ENCODE data around the gene THTPA. TPM values are rescaled to one million over a fixed set of nuclear protein-coding genes. Genes with fewer than 3 reads are reported as not detected.
"Not testable (repeated sequence)": the region's sequence is repeated elsewhere in the genome, so short reads cannot be mapped to it uniquely, and the experiment has no call there.

THTPA gene
- total RNA-seq, 1 donor from 2014 or later: 9.1 TPM

DNA sequence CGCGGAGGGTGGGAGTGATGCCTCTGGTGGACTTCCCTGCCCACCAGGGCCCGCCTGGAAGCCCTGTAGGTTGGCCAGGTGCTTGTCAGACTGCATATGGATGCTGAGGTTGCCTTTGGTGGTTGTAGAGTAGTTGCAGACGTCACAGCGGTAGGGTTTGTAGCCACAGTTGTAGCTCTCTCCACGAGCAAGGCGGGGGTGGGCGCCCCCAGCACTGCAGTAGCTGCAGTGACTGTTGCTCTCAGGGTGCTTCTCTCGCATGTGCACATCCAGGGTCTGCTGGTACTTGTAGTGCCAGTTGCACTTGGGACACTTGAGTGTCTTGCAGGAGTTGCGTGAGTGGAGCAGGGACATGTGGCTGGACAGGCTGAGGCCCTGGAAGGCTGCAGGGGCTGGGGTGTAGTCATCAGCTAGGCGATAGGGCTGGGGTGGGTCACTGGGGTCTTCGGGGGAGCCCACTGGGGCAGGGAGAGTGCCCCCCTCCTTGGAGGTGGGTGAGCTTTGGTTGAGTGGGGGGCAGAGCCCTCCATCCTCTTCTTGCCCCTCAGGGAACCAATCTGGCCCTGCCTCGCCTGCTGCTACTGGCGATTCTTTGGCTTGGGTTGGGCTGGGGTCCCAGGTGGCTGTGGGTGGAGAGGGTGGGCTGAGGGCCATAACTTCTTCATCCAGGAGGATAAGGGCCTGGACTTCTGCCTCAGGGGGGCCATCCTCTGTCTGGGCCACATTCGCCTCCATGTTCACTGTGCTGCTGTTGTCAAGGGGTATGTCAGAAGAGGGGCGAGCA lies 22.2 kb upstream of the THTPA start:
- DNase-seq (ENCODE audit: low read depth in 2 of 2): no peak

DNA sequence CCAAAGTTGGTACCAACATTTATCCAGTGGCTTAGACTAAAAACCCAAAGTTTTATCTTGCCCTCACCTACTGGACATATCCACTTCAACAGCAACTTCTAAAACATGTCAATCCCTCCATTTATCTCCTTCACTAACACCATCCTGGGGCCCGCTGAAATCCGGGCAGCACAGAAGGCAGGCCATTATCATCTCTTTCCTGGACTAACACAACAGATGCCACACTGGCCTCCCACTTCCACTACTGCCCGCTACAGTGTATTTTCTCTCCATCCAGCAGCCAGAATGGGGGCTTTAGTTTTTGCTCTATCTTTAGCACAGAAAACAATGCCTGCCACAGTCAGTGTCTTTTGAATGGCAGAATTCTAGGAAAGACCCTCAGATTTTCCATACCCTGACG lies 20.1 kb upstream of the THTPA start:
- no peak for DNase-seq (ENCODE audit: low read depth in 2 of 2)

DNA sequence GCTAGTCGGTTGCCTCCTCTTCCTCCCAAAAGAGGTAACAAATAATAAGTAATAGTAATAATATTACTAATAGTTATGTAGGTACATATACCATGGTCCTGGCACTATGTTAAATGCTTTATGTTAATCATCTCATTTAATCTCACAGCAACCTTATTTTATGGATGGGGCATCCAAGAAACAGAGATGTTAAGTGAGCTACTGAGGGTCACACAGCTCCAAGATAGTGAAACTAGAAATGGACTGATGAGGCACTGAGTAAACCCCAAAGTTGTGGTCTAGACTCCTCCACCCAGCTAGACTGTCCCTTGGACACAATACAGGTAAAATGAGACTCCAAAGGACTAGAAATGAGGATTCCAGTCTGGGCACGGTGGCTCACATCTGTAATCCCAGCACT lies 19.6 kb upstream of the THTPA start:
- no peak for DNase-seq (ENCODE audit: low read depth in 2 of 2)

DNA sequence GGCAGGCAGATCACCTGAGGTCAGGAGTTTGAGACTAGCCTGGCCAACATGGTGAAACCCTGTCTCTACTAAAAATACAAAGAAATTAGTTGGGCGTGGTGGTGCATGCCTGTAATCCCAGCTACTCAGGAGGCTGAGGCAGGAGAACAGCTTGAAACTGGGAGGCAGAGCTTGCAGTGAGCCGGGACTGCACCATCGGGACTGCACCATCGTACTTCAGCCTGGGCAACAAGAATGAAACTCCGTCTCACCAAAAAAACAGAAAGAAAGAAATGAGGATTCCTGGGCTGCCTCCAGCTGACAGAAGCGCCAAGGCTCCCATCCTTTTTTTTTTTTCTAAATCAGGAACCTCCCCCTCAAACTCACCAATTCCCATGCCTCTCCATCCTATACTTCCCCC lies 19.2 kb upstream of the THTPA start:
- not testable (repeated sequence) for DNase-seq (ENCODE audit: low read depth in 2 of 2)

DNA sequence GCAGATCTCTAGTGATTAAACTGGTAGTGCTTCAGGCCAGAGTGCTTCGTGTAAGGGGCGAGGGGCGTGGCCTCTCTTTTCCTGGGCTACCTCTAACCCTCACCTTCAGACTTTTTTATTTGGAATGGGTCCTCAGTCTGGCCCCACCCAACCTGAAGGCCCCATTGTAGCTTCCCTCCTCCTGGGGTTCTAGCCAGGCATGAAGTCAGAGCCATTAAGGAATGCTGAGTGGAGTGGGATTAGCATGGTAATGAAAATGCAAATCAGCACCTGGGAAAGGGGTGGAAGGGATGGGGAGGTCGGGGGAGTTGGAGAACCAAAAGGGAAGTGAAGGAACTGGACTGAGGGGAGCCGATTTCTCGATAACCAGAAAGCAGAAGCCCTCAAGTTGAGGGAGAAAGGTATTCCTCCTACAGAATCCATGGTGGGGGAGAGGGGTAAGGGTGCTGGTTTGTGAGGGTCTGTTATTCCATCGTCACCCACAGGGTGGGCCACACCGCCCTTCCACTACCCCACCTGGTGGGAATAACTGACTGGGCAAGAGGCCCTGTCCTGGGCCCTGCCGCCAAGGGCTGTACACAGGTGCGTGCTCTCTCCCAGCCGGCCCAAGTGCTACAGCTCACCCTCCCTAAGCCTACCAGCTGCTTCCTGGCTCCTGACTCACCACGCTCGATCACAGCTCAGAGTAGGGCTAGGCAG lies 18.6 kb upstream of the THTPA start:
- DNase-seq (ENCODE audit: low read depth in 2 of 2): peak in 1 of 2 donors; percentile 41

DNA sequence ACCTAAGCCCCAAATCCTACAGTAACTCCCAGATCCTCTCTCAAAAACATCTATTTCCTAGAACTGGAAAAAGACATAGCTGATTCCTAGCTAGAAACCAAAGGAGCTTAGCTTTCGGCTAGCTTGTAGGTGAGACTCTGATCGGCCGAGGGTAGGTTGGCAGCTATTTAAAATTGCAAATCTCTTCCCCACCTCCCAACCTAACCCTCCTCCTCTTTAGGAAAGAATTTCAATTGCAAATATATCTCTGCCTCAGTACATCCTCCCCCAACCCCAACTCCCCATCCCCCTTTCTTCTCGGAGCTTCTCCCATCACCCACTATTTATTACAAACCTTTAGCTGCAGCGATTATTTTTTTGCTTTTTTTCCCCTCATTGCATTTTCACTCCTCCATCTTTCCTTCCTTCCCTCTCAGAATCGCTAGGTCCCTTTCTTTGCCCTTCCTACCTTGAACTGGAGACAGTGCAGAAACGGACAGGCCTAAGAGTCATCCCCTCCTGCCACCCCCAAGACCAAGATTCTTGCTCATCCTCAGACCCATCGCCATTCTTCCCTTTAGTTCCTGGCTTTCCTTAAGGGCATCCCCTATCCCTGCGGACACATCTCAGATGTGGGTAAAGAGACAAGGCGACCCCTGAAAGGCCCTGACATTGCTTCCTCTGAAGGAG lies 17.9 kb upstream of the THTPA start:
- DNase-seq (ENCODE audit: low read depth in 2 of 2): no peak

DNA sequence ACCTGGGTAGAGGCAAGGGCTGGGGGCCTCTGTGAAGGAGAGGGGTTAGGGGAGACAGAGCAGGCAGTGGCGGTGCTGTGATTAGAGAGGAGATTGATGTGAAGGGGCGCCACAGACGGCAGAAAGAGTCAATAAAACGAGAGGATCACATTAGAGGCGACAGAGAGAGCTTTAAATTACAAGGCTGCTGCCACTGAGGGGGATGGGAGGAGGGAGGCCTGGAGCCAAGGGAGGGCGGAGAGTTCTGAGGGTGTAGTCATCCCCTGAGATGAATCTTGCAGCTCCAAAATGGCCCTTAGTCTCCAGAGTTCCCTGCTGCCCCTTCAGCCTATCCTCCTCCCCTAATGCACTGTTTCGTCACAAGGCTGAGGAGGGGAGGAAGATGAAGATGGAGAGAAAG lies 17.3 kb upstream of the THTPA start:
- DNase-seq (ENCODE audit: low read depth in 2 of 2): no peak

DNA sequence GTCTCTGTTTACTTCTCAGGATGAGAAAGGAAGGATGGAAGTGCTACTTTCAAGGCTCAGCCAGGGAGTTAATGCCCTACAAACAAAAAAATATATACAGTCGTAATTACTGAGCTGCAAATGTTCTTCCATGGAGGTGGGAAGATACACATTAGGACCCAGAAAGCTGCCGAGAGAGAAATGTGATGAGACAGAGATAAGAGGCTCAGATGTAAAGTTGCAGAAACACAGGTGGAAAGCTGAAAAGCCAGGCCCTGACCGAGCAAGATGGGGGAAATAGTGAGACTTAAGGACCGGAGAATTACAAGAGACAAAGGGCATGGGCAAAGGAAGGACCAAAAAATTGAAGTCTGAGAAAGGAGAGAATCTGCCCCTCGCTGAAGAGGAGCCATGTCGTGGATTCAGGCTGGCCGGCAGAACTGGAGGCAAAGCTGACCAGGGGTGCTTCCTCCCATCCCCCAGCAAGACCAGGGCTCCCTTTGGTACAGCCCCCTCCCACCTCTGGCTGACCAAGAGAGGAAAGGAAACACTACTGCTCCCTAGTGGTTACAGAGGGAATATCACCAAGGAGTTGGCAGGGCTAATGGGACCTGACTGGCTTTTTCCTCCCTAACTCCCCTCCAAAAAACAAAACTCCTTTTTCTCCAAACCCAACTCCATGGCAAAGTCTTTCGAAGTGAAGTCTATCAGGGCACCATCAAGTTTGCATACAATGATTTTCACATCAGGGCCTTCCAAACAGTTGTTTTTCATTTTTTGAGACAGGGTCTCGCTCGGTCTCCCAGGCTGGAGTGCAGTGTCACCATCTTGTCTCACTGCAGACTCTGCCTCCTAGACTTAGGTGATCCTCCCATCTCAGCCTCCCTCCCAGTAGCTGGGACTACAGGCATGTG lies 16.6 kb upstream of the THTPA start:
- peak; percentile 41 to 56 for DNase-seq (ENCODE audit: low read depth in 2 of 2)

DNA sequence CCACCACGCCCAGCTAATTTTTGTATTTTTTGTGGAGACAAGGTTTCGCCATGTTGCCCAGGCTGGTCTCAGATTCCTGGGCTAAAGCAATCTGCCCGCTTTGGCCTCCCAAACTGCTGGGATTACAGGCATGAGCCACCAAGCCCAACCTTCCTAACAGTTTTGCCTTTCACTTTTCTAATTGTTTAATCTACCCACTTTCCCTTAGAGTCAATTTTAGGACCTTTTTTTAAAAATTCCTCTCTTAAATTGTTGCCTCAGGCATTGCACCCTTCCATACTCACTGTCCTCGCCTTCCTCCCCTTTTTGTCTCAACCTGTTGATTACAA lies 16.0 kb upstream of the THTPA start:
- DNase-seq (ENCODE audit: low read depth in 2 of 2): no peak

DNA sequence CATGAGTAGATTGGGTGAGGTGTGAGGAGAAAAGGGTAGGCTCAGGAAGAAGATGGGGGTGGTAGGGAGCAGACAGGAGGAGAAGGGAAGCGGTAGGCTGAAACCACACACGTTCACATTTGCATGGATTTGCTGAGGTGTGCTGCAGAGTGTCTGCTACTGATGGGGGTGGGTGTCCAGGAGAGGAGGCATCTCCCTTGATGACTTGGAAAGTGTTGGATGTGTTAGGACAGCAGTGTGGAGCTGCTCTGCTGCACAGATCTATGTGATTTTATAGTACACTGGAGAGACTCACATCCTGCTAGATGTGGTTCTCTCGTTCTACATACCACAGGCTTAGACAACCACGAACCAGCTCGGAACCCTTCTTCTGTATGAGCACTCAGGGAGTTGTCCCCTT lies 13.8 kb upstream of the THTPA start:
- no peak for DNase-seq (ENCODE audit: low read depth in 2 of 2)

DNA sequence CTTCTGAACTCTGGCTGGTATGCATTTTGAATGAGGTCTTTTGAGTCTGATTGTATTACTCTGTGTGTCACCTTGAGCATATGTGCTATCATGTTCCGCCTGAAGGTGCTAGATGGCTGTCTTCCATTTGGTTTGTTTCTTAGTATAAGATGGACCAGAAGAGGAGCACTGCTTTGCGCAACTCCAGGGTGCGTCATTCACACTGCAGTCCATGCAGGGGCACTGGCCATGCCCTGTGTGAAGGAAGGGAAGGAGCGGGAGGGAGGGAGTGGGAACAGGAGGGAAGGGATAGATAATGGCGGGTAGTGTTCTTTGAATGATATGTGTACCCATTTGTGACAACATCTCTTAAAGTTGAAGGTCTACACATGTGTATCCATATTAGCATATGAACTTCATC lies 12.7 kb upstream of the THTPA start:
- DNase-seq (ENCODE audit: low read depth in 2 of 2): no peak

DNA sequence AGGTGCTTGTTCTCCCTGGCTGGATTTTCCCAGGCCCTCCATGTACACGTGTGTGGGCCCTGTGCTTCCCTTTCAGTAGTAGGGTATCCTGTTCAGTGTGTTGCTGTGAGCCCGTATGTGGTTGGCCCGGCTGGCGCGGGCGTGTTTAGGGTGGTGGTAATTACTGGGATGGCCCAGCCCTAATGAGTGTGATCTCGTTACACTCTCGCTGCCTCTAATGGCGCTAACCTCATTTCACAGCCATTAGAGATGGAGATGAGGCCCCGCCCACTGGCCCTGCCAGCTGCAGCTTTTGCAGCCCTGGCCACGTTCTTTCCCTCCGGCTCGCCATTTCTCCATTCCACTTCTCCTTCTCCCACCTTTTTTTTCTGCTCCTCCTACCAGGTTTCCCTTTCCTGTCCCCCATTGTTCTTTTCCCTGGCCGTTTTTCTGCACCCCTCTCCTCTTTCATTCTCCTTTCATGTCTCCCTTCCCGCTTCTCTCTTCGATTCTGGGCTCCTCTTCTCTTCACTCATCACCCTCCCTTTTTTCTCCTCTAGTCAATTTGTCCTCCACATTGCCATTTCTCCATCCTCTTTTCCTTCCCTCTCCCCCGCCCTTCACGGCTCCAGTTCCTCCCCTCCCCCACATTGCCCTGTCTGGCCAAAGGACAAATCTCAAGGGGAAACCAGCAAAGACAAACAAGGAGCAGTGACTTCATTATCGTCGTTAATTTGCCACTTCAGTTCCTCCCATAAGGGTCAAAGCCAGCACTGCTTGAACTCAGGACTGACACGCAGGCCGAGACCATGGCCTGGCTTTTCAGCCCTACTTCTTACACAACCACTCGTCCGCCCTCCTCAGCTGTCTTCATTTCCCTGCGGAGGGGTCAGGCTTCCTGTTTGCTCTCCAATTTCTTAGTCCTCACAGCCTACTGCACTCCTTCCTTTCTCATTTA lies 11.3 kb upstream of the THTPA start:
- DNase-seq (ENCODE audit: low read depth in 2 of 2): no peak

DNA sequence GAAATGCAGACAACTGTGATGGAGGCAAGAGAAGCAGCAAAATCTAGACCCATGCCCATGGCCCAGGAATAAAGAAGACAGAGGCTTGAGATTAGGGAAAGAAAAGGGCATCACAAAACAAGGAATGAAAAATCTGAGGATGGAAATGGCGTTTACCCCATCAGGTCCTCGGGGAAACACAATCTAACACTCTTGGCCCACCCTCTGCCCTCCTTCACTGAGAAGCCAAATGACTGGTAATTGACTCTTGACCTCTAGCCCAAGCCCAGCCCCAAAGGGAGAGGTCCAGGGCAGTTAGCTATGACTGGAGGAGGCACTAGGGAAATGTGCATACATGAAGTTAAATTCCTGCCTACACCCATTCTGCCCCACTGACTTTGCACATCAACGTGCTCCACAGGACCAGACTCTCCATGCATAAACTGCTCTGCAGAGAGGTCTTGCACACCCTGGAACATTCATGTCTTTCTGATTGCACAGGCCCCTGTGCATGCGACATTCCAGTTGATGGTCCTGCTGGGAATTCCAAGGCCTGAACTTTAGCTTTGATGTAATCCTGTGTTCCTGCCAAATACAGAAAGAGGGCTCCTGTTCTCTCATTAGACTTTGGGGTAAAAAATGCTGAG lies 10.2 kb upstream of the THTPA start:
- DNase-seq (ENCODE audit: low read depth in 2 of 2): no peak

DNA sequence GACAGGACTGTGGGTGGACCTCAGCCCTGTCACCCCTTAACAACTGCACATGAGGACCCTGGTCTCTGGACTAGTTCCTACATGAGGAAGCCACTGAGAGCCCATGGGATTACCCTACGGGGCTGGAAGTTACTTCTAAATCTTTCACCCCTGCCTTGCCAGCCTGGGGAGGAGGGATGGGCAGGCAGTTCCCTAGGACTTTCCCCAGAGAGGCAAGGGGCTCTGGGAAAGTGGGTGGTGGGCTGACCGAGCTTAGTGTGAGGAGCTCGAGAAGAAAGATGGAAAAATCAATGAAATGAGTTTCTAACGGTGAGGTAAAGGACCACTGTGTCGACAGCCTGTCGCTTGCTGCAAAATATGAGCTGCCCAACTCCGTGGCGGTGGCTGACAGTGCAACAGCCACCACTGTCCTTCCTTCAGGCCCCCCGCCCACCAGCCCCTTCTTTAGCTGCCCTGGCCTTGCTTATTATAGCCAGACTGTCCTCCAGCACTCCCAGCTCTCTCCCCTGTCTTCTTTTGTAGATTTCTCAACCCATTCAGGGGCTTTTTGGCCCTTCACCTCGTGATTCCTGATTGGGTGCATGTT lies 9.5 kb upstream of the THTPA start:
- no peak for DNase-seq (ENCODE audit: low read depth in 2 of 2)

DNA sequence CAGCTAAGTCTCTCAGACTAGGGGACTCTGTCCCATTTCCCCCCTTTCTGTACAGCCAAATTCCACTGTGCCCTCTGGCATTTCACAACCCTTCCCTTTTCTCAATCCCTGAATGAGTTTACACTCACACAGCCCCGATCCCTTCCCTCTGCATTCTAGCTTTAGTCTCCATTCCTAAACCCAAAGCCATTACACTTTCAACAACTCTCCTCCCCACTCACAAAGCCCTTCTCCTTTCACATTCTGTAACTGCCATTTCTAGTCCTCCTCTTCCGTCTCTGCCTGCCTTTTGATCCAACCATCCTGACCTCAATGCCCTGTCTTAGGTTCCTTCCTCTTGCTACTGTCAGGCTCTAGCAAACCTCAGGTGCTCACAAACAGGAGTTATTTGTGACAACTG lies 8.1 kb upstream of the THTPA start:
- no peak for DNase-seq (ENCODE audit: low read depth in 2 of 2)

DNA sequence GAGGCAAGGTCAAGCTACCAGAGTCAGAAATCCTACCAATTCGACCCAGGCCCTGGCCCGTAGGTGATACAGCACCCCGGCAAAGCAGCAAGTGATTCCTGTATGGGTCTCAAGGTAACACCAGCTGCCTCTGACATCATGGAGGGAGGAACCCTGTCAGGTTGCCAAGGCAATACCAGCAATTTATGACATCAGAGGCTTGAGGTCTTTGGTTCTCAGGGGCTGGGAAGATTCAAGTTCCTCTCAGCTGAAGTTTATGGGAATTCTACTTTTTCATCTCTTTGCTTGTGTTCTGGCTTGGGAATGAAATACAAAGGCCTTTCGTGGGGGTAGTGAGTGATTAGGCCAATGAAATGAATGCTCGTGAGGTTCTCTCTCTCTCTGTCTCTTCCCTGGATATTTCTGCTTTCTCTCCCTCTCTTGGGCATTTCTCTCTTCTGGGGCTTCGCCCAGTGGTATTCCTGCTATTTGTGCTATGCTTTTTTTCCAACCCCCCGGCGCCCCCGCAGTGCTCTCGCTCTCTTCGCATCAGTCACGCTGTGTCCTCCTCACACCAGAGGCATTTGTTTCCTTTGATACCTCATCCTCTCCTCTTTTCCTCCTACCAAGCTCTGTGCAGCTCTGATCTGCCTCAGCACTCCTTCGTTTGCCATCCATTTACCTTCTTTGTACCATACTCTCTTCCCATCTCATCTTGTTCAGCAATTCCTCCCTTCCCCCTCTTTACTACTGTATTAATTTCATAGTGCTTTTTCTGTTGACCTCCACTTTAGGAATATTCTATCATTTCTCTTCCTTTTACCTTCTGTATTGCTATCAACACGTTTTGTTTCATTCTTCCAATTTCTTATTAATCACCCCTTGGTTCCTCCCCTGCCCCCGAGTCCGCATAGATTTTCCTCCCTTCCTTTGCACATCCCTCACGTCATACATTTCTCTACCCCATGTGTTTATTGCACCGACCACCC lies 7.4 kb upstream of the THTPA start:
- DNase-seq (ENCODE audit: low read depth in 2 of 2): no peak

DNA sequence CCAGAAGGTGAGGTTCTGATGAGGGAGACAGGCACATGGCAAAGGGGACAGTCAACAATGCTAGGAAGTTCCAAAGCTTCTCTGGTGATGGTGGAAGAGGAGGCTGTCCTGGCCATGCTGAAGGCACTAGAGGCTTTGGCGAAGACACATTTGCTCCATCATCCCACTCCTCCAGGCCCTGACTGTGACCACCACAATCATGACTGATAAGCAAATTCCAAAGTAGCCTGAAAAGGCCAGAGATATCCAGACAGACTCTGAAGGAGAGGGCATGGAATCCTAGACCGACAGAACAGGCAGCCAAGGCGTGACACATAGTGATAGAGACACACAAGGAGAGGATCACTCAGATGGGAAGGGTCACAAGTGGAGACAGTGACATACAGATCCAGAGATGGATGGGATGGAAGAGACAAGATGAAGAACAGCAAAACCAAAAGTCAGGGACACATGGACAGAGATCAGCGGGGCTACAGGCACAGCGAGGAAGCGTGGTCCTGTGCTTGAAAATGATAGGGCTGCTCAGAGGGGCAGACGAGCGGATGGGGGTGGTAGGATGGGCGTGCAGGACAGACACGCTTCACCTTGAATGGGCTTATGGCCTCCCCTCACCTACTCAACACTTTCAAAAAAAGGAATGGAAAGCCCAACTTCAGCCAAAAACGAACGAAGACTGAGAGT lies 5.8 kb upstream of the THTPA start:
- no peak for DNase-seq (ENCODE audit: low read depth in 2 of 2)

DNA sequence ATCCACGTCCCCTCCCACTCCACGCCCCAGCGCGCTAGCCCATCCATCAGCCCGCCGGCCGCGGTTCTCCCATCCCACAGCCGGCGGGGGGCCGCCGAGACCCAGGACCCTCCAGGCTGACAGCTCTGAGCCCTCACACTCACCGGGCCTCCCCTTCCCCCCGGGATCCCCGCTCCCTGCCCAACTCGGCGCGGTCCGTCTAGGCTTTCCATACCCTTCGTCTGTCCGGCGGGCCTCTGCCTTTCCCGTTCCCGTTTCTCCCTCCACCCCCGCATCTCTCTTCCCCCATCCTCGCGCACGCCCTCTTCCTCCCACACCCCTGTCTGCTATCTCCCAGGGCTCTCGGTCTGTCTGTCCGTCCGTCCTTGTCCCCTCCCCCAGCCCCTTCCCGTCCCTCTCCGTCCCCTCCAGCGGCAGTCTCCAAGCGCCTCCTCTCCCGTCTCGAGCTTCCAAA lies 5.2 kb upstream of the THTPA start:
- no peak for DNase-seq (ENCODE audit: low read depth in 2 of 2)
